ENCODE data around the gene TMSB10. TPM values are rescaled to one million over a fixed set of nuclear protein-coding genes. Genes with fewer than 3 reads are reported as not detected.
"Not testable (repeated sequence)": the region's sequence is repeated elsewhere in the genome, so short reads cannot be mapped to it uniquely, and the experiment has no call there.

The TMSB10 gene
- total and polyA plus RNA-seq, 2 experiments from 2014 or later = 3,621 to 6,241 TPM

DNA sequence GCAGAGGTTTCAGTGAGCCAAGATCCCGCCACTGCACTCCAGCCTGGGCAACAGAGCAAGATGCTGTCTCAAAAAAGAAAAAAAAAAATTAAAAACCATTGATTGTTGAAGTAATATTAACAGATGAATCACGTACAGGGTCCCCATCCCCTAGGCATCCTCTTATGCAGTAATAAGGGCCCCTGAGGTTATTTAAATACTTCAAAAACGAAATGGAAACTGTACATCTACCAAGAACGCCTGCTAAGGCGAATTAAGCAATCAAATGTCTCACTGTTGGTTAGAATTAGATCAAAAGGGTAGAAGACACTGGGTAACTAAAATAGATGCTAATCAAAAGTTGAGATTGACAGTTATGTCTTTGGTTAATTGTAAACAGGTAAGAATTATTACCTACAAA lies 32.1 kb upstream of the TMSB10 start:
- H3K4me1 ChIP-seq (ENCODE audit: insufficient read depth) = no peaks in the 10 kb centered on the region
- no peaks in the 10 kb centered on the region for H3K27me3 ChIP-seq (replicated peaks; ENCODE audit: insufficient read depth)
- no peaks in the 10 kb centered on the region for H3K36me3 ChIP-seq (ENCODE audit: low read depth)
- 87 to 91% methylated on average over 5 of the region's 5 CpGs for WGBS, 2 experiments (ENCODE audit: low coverage in 1 of 2, low lambda C conversion rate in 2 of 2, missing lambda C conversion rate in 2 of 2)
- no peaks in the 10 kb centered on the region for H4K20me1 ChIP-seq (ENCODE audit: insufficient read depth)
- H3K4me3 ChIP-seq = no peak overlapping the region
- no peak overlapping the region for H3K4me2 ChIP-seq (ENCODE audit: unreplicated experiment)
- no peaks in the 10 kb centered on the region for H3K9me3 ChIP-seq (ENCODE audit: low read depth)
- H3K79me2 ChIP-seq (ENCODE audit: insufficient read depth) = no peaks in the 10 kb centered on the region
- H3K27ac ChIP-seq = no peak overlapping the region
- TF ChIP-seq EZH2phosphoT487 (IDR thresholded peaks at IDR 0.05; ENCODE audit: insufficient read depth, low read depth) (no peak), EZH2 (IDR thresholded peaks at IDR 0.05; ENCODE audit: insufficient read depth, poor library complexity, severe bottlenecking) (no peak)
- in situ Hi-C loops (cut with MboI) = loop anchor here (10.0 to 25.0 kb wide), 2 partner anchors 379 to 536 kb away; no protein-coding TSS in a partner anchor
- no peak for DNase-seq
- H3K9me2 ChIP-seq (ENCODE audit: insufficient read depth) = no peaks in the 10 kb centered on the region
- no peak overlapping the region for H3K9ac ChIP-seq
- no peaks in the 10 kb centered on the region for H3F3A ChIP-seq (ENCODE audit: insufficient read depth)
- H2AFZ ChIP-seq = no peak overlapping the region

GRCh38 chr2:84874381-84875212 lies 30.9 kb upstream of the TMSB10 start:
- no peak overlapping the region for H3K27ac ChIP-seq
- no peaks in the 10 kb centered on the region for H4K20me1 ChIP-seq (ENCODE audit: insufficient read depth)
- H3K4me3 ChIP-seq = no peak overlapping the region
- no peak overlapping the region for H3K9ac ChIP-seq
- no peaks in the 10 kb centered on the region for H3K36me3 ChIP-seq (ENCODE audit: low read depth)
- H3K4me1 ChIP-seq (ENCODE audit: insufficient read depth) = no peaks in the 10 kb centered on the region
- H3K9me3 ChIP-seq (ENCODE audit: low read depth) = no peaks in the 10 kb centered on the region
- in situ Hi-C loops (cut with MboI) = loop anchor here (10.0 to 25.0 kb wide), 2 partner anchors 380 to 537 kb away; no protein-coding TSS in a partner anchor
- H3K79me2 ChIP-seq (ENCODE audit: insufficient read depth) = no peaks in the 10 kb centered on the region
- H2AFZ ChIP-seq = no peak overlapping the region
- H3K9me2 ChIP-seq (ENCODE audit: insufficient read depth) = no peaks in the 10 kb centered on the region
- H3F3A ChIP-seq (ENCODE audit: insufficient read depth) = no peaks in the 10 kb centered on the region
- H3K27me3 ChIP-seq (replicated peaks; ENCODE audit: insufficient read depth) = no peaks in the 10 kb centered on the region
- no peak overlapping the region for H3K4me2 ChIP-seq (ENCODE audit: unreplicated experiment)
- peak; percentile 57 for DNase-seq
- TF ChIP-seq EZH2phosphoT487 (IDR thresholded peaks at IDR 0.05; ENCODE audit: insufficient read depth, low read depth) (no peak), EZH2 (IDR thresholded peaks at IDR 0.05; ENCODE audit: insufficient read depth, poor library complexity, severe bottlenecking) (no peak)
- WGBS, 2 experiments (ENCODE audit: low coverage in 1 of 2, low lambda C conversion rate in 2 of 2, missing lambda C conversion rate in 2 of 2) = 61 to 62% methylated on average over 7 of the region's 7 CpGs

DNA sequence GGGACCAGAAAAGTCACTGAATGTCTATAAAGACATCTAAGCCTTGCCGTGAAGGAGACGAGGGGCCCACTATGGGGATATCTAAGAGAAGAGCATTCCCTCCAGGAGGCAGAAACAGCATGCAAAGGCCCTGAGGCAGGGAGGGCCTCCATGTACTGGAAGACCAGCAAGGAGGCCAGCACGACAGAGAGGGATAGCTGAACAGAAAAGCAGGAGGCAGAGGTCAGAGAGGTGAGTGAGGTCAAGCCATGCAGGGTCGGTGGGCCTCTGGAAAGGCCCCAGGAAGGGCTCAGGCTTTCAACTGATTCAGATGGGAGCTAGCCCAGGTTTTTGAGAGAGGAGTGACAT lies 30.3 kb upstream of the TMSB10 start:
- H3K27ac ChIP-seq = no peak overlapping the region
- H3K4me2 ChIP-seq (ENCODE audit: unreplicated experiment) = no peak overlapping the region
- no peaks in the 10 kb centered on the region for H3F3A ChIP-seq (ENCODE audit: insufficient read depth)
- WGBS, 2 experiments (ENCODE audit: low coverage in 1 of 2, low lambda C conversion rate in 2 of 2, missing lambda C conversion rate in 2 of 2) = 57 to 60% methylated on average over 4 of the region's 4 CpGs
- no peaks in the 10 kb centered on the region for H3K27me3 ChIP-seq (replicated peaks; ENCODE audit: insufficient read depth)
- TF ChIP-seq EZH2 (IDR thresholded peaks at IDR 0.05; ENCODE audit: insufficient read depth, poor library complexity, severe bottlenecking) (no peak), EZH2phosphoT487 (IDR thresholded peaks at IDR 0.05; ENCODE audit: insufficient read depth, low read depth) (no peak)
- no peaks in the 10 kb centered on the region for H3K36me3 ChIP-seq (ENCODE audit: low read depth)
- no peaks in the 10 kb centered on the region for H3K4me1 ChIP-seq (ENCODE audit: insufficient read depth)
- no peaks in the 10 kb centered on the region for H3K9me3 ChIP-seq (ENCODE audit: low read depth)
- no peaks in the 10 kb centered on the region for H4K20me1 ChIP-seq (ENCODE audit: insufficient read depth)
- no peaks in the 10 kb centered on the region for H3K9me2 ChIP-seq (ENCODE audit: insufficient read depth)
- DNase-seq = peak; percentile 7
- H3K79me2 ChIP-seq (ENCODE audit: insufficient read depth) = no peaks in the 10 kb centered on the region
- no peak overlapping the region for H3K9ac ChIP-seq
- H2AFZ ChIP-seq = no peak overlapping the region
- H3K4me3 ChIP-seq = no peak overlapping the region
- in situ Hi-C loops (cut with MboI) = loop anchor here (10.0 kb wide), 1 partner anchor 380 kb away; no protein-coding TSS in a partner anchor

- H3K9me2 ChIP-seq (ENCODE audit: insufficient read depth); H4K20me1 ChIP-seq (ENCODE audit: insufficient read depth); H3K27ac ChIP-seq; DNase-seq; H3K36me3 ChIP-seq (ENCODE audit: low read depth); H3K27me3 ChIP-seq (replicated peaks; ENCODE audit: insufficient read depth); H3F3A ChIP-seq (ENCODE audit: insufficient read depth); H3K9ac ChIP-seq; H2AFZ ChIP-seq; H3K4me3 ChIP-seq; H3K4me2 ChIP-seq (ENCODE audit: unreplicated experiment); H3K79me2 ChIP-seq (ENCODE audit: insufficient read depth); H3K4me1 ChIP-seq (ENCODE audit: insufficient read depth); H3K9me3 ChIP-seq (ENCODE audit: low read depth): not testable (repeated sequence)
- WGBS, 2 experiments (ENCODE audit: low coverage in 1 of 2, low lambda C conversion rate in 2 of 2, missing lambda C conversion rate in 2 of 2) = 96 to 100% methylated on average over 1 of the region's 1 CpG
- in situ Hi-C loops (cut with MboI) = loop anchor here (10.0 kb wide), 1 partner anchor 381 kb away; no protein-coding TSS in a partner anchor
Measured at GRCh38 chr2:84875619-84876018, 29.8 kb upstream of the TMSB10 start.
